LNCAP (cell line): ENCODE measurements around the gene DSP.

Source experiments
- CTCF ChIP-seq: fragments of 450-650 bp; IDR thresholded peaks from 2 replicates; pipeline ENCODE4 v1.5.1; 2017; ENCODE audit warnings: mild to moderate bottlenecking

Gene DSP

DNA sequence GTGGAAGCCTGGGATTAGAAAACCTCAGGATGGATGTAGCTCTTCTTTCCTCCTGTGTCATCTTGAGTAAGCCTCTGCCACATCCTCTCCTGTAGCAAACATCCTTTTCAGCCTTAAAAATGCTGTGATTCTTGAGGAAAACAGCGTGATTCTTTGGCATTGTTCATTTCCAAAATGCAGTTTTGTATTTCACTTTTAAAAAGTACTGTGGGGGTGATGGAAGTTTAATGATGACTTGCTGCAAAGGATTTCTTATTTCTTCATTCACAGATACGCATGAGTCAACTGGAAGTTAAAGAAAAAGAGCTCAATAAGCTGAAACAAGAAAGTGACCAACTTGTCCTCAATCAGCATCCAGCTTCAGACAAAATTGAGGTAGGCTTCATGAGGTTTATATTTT, 24.6 kb downstream of the DSP start:
- no peak for TF ChIP-seq CTCF

- no peak for TF ChIP-seq CTCF
Observed at GRCh38 chr6:7566617-7567173, 25.2 kb downstream of the DSP start.

GRCh38 chr6:7568021-7568420, 26.6 kb downstream of the DSP start:
- no peak for TF ChIP-seq CTCF

GRCh38 chr6:7569082-7569481, 27.6 kb downstream of the DSP start:
- TF ChIP-seq CTCF, result no peak

- no peak for TF ChIP-seq CTCF
Observed at GRCh38 chr6:7572213-7572943, 30.9 kb downstream of the DSP start.

- no peak for TF ChIP-seq CTCF
Observed at GRCh38 chr6:7574500-7574899, 33.0 kb downstream of the DSP start.

- TF ChIP-seq CTCF, result no peak
Observed at GRCh38 chr6:7578516-7578915, 37.0 kb downstream of the DSP start.
